Lower lobe of right lung (tissue), 2 donors: ENCODE data around the gene MLST8. TPM values are rescaled to one million over a fixed set of nuclear protein-coding genes. Genes with fewer than 3 reads are reported as not detected.
A peak's percentile ranks its signal among the peaks of the same experiment; 100 is the strongest.

Source experiments
- ATAC-seq, 2 donors: fragments of 200-7000 bp; cut with Tn5 transposase; one replicate each; pipeline ENCODE4 v1.9.1; 2020 to 2022; ENCODE audit warnings: mild to moderate bottlenecking in 2 of 2, moderate library complexity in 2 of 2
- DNase-seq: peaks from one replicate; pipeline ENCODE4 v3.0.0-alpha.2; 2020
- H3K27ac ChIP-seq: fragments of 200-600 bp; one replicate; pipeline ENCODE4 v1.8.0; 2022
- H3K27me3 ChIP-seq: fragments of 200-600 bp; one replicate; pipeline ENCODE4 v1.8.0; 2022; ENCODE audit warnings: low read depth
- H3K36me3 ChIP-seq: fragments of 200-600 bp; one replicate; pipeline ENCODE4 v1.8.0; 2022; ENCODE audit warnings: mild to moderate bottlenecking
- H3K4me1 ChIP-seq: fragments of 200-600 bp; one replicate; pipeline ENCODE4 v1.8.0; 2022
- H3K4me3 ChIP-seq: fragments of 200-600 bp; one replicate; pipeline ENCODE4 v1.8.0; 2022; ENCODE audit warnings: mild to moderate bottlenecking
- H3K9me3 ChIP-seq: fragments of 200-600 bp; one replicate; pipeline ENCODE4 v1.8.0; 2022
- intact Hi-C: fragments of 100-400 bp; cut with DNase I; formaldehyde crosslinking; loops from one replicate; pipeline ENCODE4 v1.11.0; 2022
- total RNA-seq: library from RNA; stranded (reverse); fragmentation: NEBNext Ultra II Directional; extraction: Animal tissue kit (Norgen Biotek cat#: 25700); gene quantifications from one replicate; pipeline ENCODE4 v1.2.1, GENCODE V29; 2021
- TF ChIP-seq, protein P1 (sequence below): fragments of 200-600 bp; IDR thresholded peaks from one replicate; pipeline ENCODE4 v1.8.0; 2022; ENCODE audit warnings: antibody characterized with exemption, mild to moderate bottlenecking
- donor health status: DM: no; HTN: yes; CAD: no; lungs with severe emphysema.

The MLST8 gene
- total RNA-seq, 1 donor from 2014 or later, result 26.6 TPM

DNA sequence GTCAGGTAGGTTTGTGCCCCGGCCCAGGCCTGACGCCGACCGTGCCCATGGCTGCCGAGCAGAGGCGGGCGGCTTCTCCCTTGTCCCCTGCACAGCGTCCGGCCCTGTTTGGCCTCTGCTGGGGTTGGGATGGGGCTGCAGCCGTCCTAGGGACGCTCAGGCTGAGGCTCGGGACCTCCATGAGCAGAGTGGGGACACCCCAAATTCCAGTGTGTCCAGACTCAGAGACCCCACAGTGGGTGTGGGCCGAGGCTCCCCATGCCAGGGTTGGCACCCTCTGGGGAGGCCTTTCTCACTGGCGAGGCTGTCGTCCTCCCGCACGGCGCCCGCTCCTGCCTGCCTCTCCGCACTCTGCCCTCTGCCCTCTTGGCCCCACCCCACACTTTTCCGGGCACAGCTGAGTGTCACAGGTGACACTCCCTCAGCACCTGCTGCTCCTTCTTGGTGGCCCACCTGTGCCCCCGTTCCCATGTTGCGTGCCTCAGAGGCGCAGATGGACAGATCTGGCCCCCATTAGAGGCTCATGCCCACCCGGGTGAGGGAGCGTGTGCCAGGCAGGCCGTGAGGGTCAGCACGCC lies 33.6 kb upstream of the MLST8 start:
- ATAC-seq (no peak), DNase-seq (no peak)
- peak overlapping the region; percentile 55 for H3K4me3 ChIP-seq
- peaks cover 90% of the 10 kb centered on the region for H3K36me3 ChIP-seq
- TF ChIP-seq, protein P1, sequence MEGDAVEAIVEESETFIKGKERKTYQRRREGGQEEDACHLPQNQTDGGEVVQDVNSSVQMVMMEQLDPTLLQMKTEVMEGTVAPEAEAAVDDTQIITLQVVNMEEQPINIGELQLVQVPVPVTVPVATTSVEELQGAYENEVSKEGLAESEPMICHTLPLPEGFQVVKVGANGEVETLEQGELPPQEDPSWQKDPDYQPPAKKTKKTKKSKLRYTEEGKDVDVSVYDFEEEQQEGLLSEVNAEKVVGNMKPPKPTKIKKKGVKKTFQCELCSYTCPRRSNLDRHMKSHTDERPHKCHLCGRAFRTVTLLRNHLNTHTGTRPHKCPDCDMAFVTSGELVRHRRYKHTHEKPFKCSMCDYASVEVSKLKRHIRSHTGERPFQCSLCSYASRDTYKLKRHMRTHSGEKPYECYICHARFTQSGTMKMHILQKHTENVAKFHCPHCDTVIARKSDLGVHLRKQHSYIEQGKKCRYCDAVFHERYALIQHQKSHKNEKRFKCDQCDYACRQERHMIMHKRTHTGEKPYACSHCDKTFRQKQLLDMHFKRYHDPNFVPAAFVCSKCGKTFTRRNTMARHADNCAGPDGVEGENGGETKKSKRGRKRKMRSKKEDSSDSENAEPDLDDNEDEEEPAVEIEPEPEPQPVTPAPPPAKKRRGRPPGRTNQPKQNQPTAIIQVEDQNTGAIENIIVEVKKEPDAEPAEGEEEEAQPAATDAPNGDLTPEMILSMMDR, result no peak
- H3K27ac ChIP-seq, result peak overlapping the region; percentile 81
- peaks cover 5% of the 10 kb centered on the region for H3K4me1 ChIP-seq
- intact Hi-C loops, result no loop called here
- H3K27me3 ChIP-seq, result no peaks in the 10 kb centered on the region
- H3K9me3 ChIP-seq, result no peaks in the 10 kb centered on the region

DNA sequence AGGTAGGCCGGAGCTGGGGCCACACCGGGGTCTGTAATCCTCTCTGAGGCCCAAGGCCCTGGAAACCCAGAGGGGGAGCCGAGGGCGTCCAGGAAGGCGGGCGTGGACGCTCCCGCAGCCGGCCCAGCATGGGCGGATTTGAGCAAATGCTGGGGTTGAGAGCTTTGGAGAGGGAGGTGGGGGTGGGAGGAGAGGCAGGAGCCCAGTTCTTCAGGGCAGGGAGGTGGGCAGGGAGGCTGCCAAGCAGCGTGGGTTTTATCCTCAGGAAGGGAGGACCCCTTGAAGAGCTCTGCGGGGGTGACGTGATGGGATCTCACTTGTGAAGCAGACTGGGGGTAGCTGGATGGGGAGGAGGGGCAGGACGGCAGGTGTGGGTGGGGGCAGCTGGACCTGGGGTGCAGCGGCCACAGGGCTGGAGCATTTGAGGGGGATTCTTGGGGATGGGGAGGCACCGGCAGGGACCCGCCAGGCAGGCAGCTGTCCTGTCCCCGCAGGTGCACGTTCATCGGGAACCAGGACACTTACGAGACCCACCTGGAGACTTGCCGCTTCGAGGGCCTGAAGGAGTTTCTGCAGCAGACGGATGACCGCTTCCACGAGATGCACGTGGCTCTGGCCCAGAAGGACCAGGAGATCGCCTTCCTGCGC lies 32.4 kb upstream of the MLST8 start:
- H3K36me3 ChIP-seq, result peaks cover 90% of the 10 kb centered on the region
- no peak overlapping the region for H3K4me3 ChIP-seq
- H3K9me3 ChIP-seq, result no peaks in the 10 kb centered on the region
- H3K27me3 ChIP-seq, result no peaks in the 10 kb centered on the region
- TF ChIP-seq, protein P1, result no peak
- ATAC-seq (no peak), DNase-seq (no peak)
- H3K4me1 ChIP-seq, result peaks cover 5% of the 10 kb centered on the region
- no peak overlapping the region for H3K27ac ChIP-seq
- intact Hi-C loops, result no loop called here

DNA sequence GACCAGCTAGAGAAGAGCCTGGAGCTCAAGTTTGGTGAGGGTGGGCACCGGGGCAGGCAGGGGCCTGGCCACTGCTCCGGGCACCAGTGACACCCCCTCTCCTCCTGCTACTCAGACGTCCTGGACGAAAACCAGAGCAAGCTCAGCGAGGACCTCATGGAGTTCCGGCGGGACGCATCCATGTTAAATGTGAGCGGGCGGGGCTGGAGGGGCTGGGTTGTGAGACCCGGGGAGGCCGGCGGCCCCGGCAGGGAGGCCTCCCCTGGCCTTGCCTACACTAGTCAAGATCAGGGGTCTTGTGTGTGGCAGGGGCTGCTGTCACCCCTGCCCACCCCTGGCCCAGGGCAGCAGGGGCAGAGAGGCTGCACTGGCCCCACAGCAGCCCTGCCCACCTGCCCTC lies 31.9 kb upstream of the MLST8 start:
- Histone ChIP-seq H3K4me1 (peaks cover 5% of the 10 kb centered on the region), H3K36me3 (peaks cover 90% of the 10 kb centered on the region)

DNA sequence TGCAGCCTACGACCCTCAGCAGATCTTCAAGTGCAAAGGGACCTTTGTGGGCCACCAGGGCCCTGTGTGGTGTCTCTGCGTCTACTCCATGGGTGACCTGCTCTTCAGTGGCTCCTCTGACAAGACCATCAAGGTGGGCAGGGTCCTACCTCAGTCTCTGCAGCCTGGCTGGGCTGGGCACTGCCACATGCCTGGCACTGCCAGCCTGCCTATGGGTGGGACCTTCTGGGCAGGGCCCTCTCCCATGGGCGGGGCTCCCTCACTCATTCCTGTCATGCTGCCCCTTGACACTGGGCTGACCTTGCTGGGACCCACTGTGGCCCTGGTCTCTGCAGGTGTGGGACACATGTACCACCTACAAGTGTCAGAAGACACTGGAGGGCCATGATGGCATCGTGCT lies 31.3 kb upstream of the MLST8 start:
- Histone ChIP-seq H3K9me3 (no peaks in the 10 kb centered on the region), H3K4me1 (peaks cover 5% of the 10 kb centered on the region), H3K27ac (no peak overlapping the region), H3K4me3 (no peak overlapping the region), H3K27me3 (no peaks in the 10 kb centered on the region), H3K36me3 (peaks cover 86% of the 10 kb centered on the region)
- ATAC-seq (no peak), DNase-seq (no peak)
- intact Hi-C loops, result no loop called here
- TF ChIP-seq, protein P1, result no peak

More for the DNA sequence above, 31.9 kb upstream of the MLST8 start:
- TF ChIP-seq, protein P1, result no peak
- H3K27ac ChIP-seq, result no peak overlapping the region
- intact Hi-C loops, result no loop called here
- ATAC-seq (no peak), DNase-seq (no peak)
- no peaks in the 10 kb centered on the region for H3K27me3 ChIP-seq
- H3K4me3 ChIP-seq, result no peak overlapping the region
- no peaks in the 10 kb centered on the region for H3K9me3 ChIP-seq

DNA sequence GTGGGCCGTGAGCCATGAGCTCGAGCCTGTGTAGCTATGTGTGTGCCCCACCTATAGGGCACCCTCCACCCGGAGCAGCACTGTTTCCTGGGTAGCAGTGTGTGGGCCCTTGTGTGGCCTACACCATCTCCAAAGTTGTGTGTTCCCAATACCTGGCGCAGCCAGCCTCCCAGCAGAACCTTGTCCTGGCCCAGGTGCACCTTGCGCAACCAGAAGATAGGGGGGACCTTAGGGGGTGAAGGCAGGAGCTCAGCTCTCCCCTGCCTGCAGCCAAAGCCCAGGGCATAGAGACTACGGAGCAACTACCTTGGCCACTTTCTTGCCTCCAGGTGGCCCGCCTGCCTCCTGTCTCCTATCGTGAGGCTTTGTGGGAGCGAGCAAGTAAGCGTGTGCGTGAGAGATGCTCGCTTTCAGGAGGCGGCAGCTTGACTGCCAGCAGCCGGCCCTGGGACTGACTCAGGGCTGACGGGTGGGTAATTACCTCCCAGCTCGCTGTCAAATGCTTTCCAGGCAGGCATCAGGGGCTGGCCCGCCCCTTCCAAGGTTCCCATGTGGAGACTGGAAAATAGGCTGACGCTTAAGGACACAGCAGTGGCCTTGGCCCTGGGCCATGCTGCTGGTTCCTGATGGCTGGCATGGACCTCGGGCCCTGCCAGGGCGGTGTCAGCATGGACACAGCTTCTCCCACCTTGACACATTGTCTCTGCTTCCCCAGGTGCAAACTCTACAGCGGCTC lies 30.7 kb upstream of the MLST8 start:
- no peak for DNase-seq
- H3K27me3 ChIP-seq, result no peaks in the 10 kb centered on the region
- no peak overlapping the region for H3K27ac ChIP-seq
- TF ChIP-seq, protein P1, result no peak
- intact Hi-C loops, result no loop called here
- peaks cover 4% of the 10 kb centered on the region for H3K4me1 ChIP-seq
- peaks cover 80% of the 10 kb centered on the region for H3K36me3 ChIP-seq
- H3K4me3 ChIP-seq, result no peak overlapping the region
- ATAC-seq, result no peak
- H3K9me3 ChIP-seq, result no peaks in the 10 kb centered on the region
